Neural cell (in vitro differentiated cells): Measurements from ENCODE around the gene CCDC154. TPM values are rescaled to one million over a fixed set of nuclear protein-coding genes. Genes with fewer than 3 reads are reported as not detected.

Source experiments
- H2AFZ ChIP-seq: fragments of 200-600, 300-800 bp; sonication (generic), shearing (Covaris generic); 2 replicates; pipeline ENCODE4 v1.6.0; 2014; ENCODE audit warnings: low read depth, mild to moderate bottlenecking, antibody characterized with exemption, low read length, moderate library complexity
- H3F3A ChIP-seq: fragments of 200-600 bp; shearing (Covaris generic); 2 replicates; pipeline ENCODE4 v1.6.1; 2016; ENCODE audit warnings: mild to moderate bottlenecking, moderate library complexity, mixed read lengths, antibody characterized with exemption, low read length; ENCODE audit not compliant: insufficient read depth, poor library complexity, severe bottlenecking
- H3K27ac ChIP-seq: fragments of 200-600, 300-800 bp; sonication (generic), shearing (Covaris generic); 2 replicates; pipeline ENCODE4 v1.5.1; 2014; ENCODE audit warnings: mild to moderate bottlenecking, low read length, moderate library complexity
- H3K27me3 ChIP-seq: fragments of 300-800, 200-600 bp; sonication (generic), shearing (Covaris generic); 2 replicates; pipeline ENCODE4 v1.6.0; 2014; ENCODE audit warnings: mild to moderate bottlenecking, low read depth, low read length, moderate library complexity; ENCODE audit not compliant: insufficient read depth
- H3K36me3 ChIP-seq: fragments of 300-800, 200-600 bp; sonication (generic), shearing (Covaris generic); 2 replicates; pipeline ENCODE4 v1.5.1; 2014; ENCODE audit warnings: mild to moderate bottlenecking, antibody characterized with exemption, low read length, moderate library complexity; ENCODE audit not compliant: insufficient read depth
- H3K4me2 ChIP-seq: fragments of 300-800, 200-600 bp; sonication (generic), shearing (Covaris generic); 2 replicates; pipeline ENCODE4 v1.6.0; 2014; ENCODE audit warnings: mild to moderate bottlenecking, low read length
- H3K4me3 ChIP-seq: fragments of 300-800, 200-600 bp; sonication (generic), shearing (Covaris generic); 2 replicates; pipeline ENCODE4 v1.5.1; 2014; ENCODE audit warnings: mild to moderate bottlenecking, low read length, moderate library complexity
- H3K79me2 ChIP-seq: fragments of 200-600 bp; shearing (Covaris generic); replicated peaks from 2 replicates; pipeline ENCODE4 v1.6.0; 2014; ENCODE audit warnings: mild to moderate bottlenecking, low read length, moderate library complexity; ENCODE audit not compliant: insufficient read depth
- H3K9ac ChIP-seq: fragments of 300-800, 200-600 bp; sonication (generic), shearing (Covaris generic); 2 replicates; pipeline ENCODE4 v1.6.1; 2016; ENCODE audit warnings: mild to moderate bottlenecking, low read length, mixed read lengths
- H3K9me2 ChIP-seq: fragments of 200-600 bp; shearing (Covaris generic); 2 replicates; pipeline ENCODE4 v1.6.1; 2016; ENCODE audit warnings: mild to moderate bottlenecking, low read length, mixed read lengths; ENCODE audit not compliant: insufficient read depth
- H3K9me3 ChIP-seq: fragments of 200-600, 300-800 bp; sonication (generic), shearing (Covaris generic); 2 replicates; pipeline ENCODE4 v1.6.1; 2016; ENCODE audit warnings: mild to moderate bottlenecking, mixed run types, low read length, moderate library complexity, mixed read lengths
- H4K20me1 ChIP-seq: fragments of 200-600 bp; shearing (Covaris generic); 2 replicates; pipeline ENCODE4 v1.6.1; 2016; ENCODE audit warnings: mild to moderate bottlenecking, mixed run types; ENCODE audit not compliant: insufficient read depth
- EP300 ChIP-seq: fragments of 450-650 bp; conservative IDR thresholded peaks from 2 replicates; pipeline ENCODE4 v1.6.1; 2014; ENCODE audit warnings: antibody characterized with exemption, mild to moderate bottlenecking, moderate library complexity; ENCODE audit not compliant: poor library complexity, severe bottlenecking
- EZH2 ChIP-seq: fragments of 200-600, 300-800 bp; shearing (Covaris generic), sonication (generic); IDR thresholded peaks from 2 replicates; pipeline ENCODE4 v1.6.1; 2014; ENCODE audit warnings: antibody characterized with exemption, low read length, borderline replicate concordance, mild to moderate bottlenecking; ENCODE audit not compliant: insufficient read depth, poor library complexity, severe bottlenecking
- MXI1 ChIP-seq: fragments of 450-650 bp; conservative IDR thresholded peaks from 2 replicates; pipeline ENCODE4 v1.6.1; 2014; ENCODE audit warnings: antibody characterized with exemption, mild to moderate bottlenecking; ENCODE audit not compliant: poor library complexity, severe bottlenecking
- POLR2AphosphoS5 ChIP-seq: IDR thresholded peaks from 2 replicates; pipeline ENCODE4 v1.6.1; 2012
- RAD21 ChIP-seq: fragments of 450-650 bp; conservative IDR thresholded peaks from 2 replicates; pipeline ENCODE4 v1.6.1; 2014; ENCODE audit warnings: antibody characterized with exemption, mild to moderate bottlenecking, moderate library complexity
- REST ChIP-seq: IDR thresholded peaks from 2 replicates; pipeline ENCODE4 v1.6.1; 2012; ENCODE audit warnings: borderline replicate concordance
- SMC3 ChIP-seq: fragments of 450-650 bp; conservative IDR thresholded peaks from 2 replicates; pipeline ENCODE4 v1.6.1; 2014; ENCODE audit warnings: antibody characterized with exemption, mild to moderate bottlenecking, moderate library complexity; ENCODE audit not compliant: poor library complexity
- TAF1 ChIP-seq: IDR thresholded peaks from 2 replicates; pipeline ENCODE4 v1.6.1; 2012; ENCODE audit warnings: low read depth
- polyA plus RNA-seq: library from polyadenylated mRNA; depleted of rRNA; stranded (reverse); fragments of >200 nt; gene quantifications from 2 replicates; pipeline ENCODE4 v1.2.3, GENCODE V29; 2014
- TF ChIP-seq, protein P1 (sequence below): fragments of 450-650 bp; IDR thresholded peaks from 2 replicates; pipeline ENCODE4 v1.5.1; 2014; ENCODE audit warnings: antibody characterized with exemption, mild to moderate bottlenecking, moderate library complexity; ENCODE audit not compliant: poor library complexity, severe bottlenecking

The CCDC154 gene
- polyA plus RNA-seq, 1 donor from 2014 or later: 3.3 TPM

- H3F3A ChIP-seq: no peaks in the 10 kb centered on the region
- no peak overlapping the region for H3K4me2 ChIP-seq
- no peaks in the 10 kb centered on the region for H3K36me3 ChIP-seq
- no peaks in the 10 kb centered on the region for H3K79me2 ChIP-seq
- H4K20me1 ChIP-seq: no peaks in the 10 kb centered on the region
- no peak overlapping the region for H3K27ac ChIP-seq
- no peak for TF ChIP-seq SMC3
- TF ChIP-seq, protein P1, sequence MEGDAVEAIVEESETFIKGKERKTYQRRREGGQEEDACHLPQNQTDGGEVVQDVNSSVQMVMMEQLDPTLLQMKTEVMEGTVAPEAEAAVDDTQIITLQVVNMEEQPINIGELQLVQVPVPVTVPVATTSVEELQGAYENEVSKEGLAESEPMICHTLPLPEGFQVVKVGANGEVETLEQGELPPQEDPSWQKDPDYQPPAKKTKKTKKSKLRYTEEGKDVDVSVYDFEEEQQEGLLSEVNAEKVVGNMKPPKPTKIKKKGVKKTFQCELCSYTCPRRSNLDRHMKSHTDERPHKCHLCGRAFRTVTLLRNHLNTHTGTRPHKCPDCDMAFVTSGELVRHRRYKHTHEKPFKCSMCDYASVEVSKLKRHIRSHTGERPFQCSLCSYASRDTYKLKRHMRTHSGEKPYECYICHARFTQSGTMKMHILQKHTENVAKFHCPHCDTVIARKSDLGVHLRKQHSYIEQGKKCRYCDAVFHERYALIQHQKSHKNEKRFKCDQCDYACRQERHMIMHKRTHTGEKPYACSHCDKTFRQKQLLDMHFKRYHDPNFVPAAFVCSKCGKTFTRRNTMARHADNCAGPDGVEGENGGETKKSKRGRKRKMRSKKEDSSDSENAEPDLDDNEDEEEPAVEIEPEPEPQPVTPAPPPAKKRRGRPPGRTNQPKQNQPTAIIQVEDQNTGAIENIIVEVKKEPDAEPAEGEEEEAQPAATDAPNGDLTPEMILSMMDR: no peak
- H3K4me3 ChIP-seq: no peak overlapping the region
- H3K9ac ChIP-seq: no peak overlapping the region
- H3K27me3 ChIP-seq: no peaks in the 10 kb centered on the region
- H3K9me2 ChIP-seq: no peaks in the 10 kb centered on the region
- H2AFZ ChIP-seq: no peak overlapping the region
- no peaks in the 10 kb centered on the region for H3K9me3 ChIP-seq
These were observed 43.2 kb upstream of the CCDC154 start for GRCh38 chr16:1487395-1488053.

GRCh38 chr16:1486551-1487390 is 42.4 kb upstream of the CCDC154 start:
- H3K27me3 ChIP-seq: no peaks in the 10 kb centered on the region
- no peak overlapping the region for H3K27ac ChIP-seq
- H3K4me2 ChIP-seq: no peak overlapping the region
- H3K9me2 ChIP-seq: no peaks in the 10 kb centered on the region
- H3K36me3 ChIP-seq: no peaks in the 10 kb centered on the region
- H3K4me3 ChIP-seq: no peak overlapping the region
- H3K9ac ChIP-seq: no peak overlapping the region
- H3K9me3 ChIP-seq: no peaks in the 10 kb centered on the region
- H3F3A ChIP-seq: no peaks in the 10 kb centered on the region
- H3K79me2 ChIP-seq: no peaks in the 10 kb centered on the region
- H2AFZ ChIP-seq: no peak overlapping the region
- TF ChIP-seq EZH2 (no peak), SMC3 (no peak), RAD21 (no peak)
- H4K20me1 ChIP-seq: no peaks in the 10 kb centered on the region

GRCh38 chr16:1485847-1486496 is 41.6 kb upstream of the CCDC154 start:
- H2AFZ ChIP-seq: no peak overlapping the region
- H3K27me3 ChIP-seq: no peaks in the 10 kb centered on the region
- H3K36me3 ChIP-seq: no peaks in the 10 kb centered on the region
- no peaks in the 10 kb centered on the region for H3K79me2 ChIP-seq
- H3K9ac ChIP-seq: no peak overlapping the region
- no peaks in the 10 kb centered on the region for H4K20me1 ChIP-seq
- H3K9me2 ChIP-seq: no peaks in the 10 kb centered on the region
- no peak overlapping the region for H3K4me3 ChIP-seq
- no peak overlapping the region for H3K27ac ChIP-seq
- no peaks in the 10 kb centered on the region for H3F3A ChIP-seq
- H3K9me3 ChIP-seq: no peaks in the 10 kb centered on the region
- H3K4me2 ChIP-seq: no peak overlapping the region
- TF ChIP-seq SMC3 (no peak), POLR2AphosphoS5 (no peak), MXI1 (no peak), RAD21 (no peak), EP300 (no peak), REST (no peak), EZH2 (no peak), TAF1 (no peak)
- TF ChIP-seq, protein P1: no peak
